ENCODE results near the gene ROGDI.

Gene ROGDI

DNA sequence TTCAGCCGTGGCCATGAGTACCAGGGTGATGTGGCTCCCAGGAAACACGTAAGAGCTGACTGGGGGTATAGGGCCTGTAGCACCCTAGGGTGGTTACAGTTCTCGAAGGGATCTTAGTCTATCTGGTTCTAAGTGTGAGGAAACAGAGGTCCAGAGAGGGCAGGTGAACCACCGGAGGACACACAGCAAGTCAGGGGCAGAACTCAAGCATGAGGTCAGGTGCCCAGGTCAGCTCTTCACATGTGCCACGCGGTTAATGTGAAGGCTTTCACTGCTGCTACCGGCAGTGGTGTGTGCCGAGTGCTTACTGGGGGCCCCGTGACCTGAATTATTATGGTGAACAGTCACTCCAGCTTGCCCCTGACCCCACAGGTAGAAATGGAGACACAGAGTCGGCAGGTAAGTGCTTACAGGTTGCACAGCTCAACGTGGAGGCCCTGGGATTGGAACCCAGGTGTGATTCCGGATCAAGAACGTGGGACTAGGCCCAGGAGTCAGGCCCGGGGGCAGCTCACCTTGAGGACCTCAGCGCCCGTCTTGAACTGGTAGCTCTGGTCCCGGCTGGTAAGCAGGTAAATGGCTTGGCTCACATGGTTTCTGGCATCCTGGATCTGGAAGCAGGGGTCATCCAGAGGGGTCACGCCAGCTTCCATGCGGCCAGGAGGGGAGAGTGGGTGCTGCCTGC, 3.1 kb downstream of the ROGDI start:
- no peaks in the 10 kb centered on the region for H3K27me3 ChIP-seq (replicated peaks; ENCODE audit: control insufficient read depth, insufficient read depth, low read length)
- peaks cover 1% of the 10 kb centered on the region; the same call in 1 of the 2 replicates for H3K36me3 ChIP-seq (ENCODE audit: control insufficient read depth, insufficient read depth, low read length)
- no peak for DNase-seq (ENCODE audit: extremely low read depth, insufficient read length)
- H3K4me3 ChIP-seq (replicated peaks; ENCODE audit: low read depth, low read length): no peak overlapping the region
- TF ChIP-seq, protein P1, sequence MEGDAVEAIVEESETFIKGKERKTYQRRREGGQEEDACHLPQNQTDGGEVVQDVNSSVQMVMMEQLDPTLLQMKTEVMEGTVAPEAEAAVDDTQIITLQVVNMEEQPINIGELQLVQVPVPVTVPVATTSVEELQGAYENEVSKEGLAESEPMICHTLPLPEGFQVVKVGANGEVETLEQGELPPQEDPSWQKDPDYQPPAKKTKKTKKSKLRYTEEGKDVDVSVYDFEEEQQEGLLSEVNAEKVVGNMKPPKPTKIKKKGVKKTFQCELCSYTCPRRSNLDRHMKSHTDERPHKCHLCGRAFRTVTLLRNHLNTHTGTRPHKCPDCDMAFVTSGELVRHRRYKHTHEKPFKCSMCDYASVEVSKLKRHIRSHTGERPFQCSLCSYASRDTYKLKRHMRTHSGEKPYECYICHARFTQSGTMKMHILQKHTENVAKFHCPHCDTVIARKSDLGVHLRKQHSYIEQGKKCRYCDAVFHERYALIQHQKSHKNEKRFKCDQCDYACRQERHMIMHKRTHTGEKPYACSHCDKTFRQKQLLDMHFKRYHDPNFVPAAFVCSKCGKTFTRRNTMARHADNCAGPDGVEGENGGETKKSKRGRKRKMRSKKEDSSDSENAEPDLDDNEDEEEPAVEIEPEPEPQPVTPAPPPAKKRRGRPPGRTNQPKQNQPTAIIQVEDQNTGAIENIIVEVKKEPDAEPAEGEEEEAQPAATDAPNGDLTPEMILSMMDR (IDR thresholded peaks at IDR 0.05; ENCODE audit: insufficient read depth, low read length, poor library complexity, severe bottlenecking): no peak

GRCh38 chr16:4798456-4798855, 4.0 kb downstream of the ROGDI start:
- H3K36me3 ChIP-seq (ENCODE audit: control insufficient read depth, insufficient read depth, low read length): no peaks in the 10 kb centered on the region; the same call in 1 of the 2 replicates
- DNase-seq (ENCODE audit: extremely low read depth, insufficient read length): no peak
- no peaks in the 10 kb centered on the region for H3K27me3 ChIP-seq (replicated peaks; ENCODE audit: control insufficient read depth, insufficient read depth, low read length)
- TF ChIP-seq, protein P1 (IDR thresholded peaks at IDR 0.05; ENCODE audit: insufficient read depth, low read length, poor library complexity, severe bottlenecking): no peak
- H3K4me3 ChIP-seq (replicated peaks; ENCODE audit: low read depth, low read length): no peak overlapping the region

- no peak for DNase-seq (ENCODE audit: extremely low read depth, insufficient read length)
- Histone ChIP-seq H3K27me3 (replicated peaks; ENCODE audit: control insufficient read depth, insufficient read depth, low read length) (no peaks in the 10 kb centered on the region), H3K36me3 (ENCODE audit: control insufficient read depth, insufficient read depth, low read length) (no peaks in the 10 kb centered on the region; the same call in 1 of the 2 replicates), H3K4me3 (replicated peaks; ENCODE audit: low read depth, low read length) (no peak overlapping the region)
- TF ChIP-seq, protein P1 (IDR thresholded peaks at IDR 0.05; ENCODE audit: insufficient read depth, low read length, poor library complexity, severe bottlenecking): no peak
Measured at GRCh38 chr16:4797805-4798252, 4.6 kb downstream of the ROGDI start.

DNA sequence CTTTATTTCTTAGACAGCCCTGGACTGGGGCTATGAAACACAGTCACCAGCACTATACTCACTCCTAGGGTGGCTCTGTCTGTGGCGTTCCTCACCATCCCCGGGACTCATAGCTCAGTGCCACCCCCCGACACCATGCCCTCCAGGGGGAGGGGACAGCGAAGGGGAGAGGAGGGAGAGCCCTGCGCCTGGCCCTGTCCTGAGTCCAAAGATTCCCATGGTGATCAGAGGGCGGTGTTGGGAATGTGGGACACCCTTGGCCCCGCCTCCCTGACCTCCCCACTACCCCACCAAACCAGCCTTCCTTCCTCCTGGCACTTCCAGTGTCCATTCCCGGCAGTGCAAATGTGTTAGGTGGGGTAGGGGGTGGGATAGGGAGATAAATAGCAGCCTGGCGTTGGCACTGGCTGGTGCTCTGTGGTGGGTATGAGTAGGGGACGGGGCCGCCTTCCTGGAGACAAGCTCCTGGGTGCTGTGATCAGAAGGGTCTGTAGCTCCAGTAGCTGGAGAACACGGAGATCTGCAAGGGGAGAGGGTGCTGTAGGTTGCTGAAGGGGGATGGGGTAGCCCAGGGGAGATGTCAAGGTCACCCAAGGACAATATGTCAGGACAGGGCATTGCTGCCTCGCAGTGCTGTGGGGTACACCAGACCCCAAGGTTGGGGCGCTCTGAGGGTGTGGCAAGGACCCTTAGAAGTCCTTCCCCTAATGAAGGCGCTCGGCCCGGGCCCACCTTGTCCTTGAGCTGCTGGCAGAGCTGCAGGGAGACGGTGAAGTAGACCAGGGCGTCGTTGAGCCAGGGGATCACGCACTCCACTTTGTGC, 5.2 kb downstream of the ROGDI start:
- H3K36me3 ChIP-seq (ENCODE audit: control insufficient read depth, insufficient read depth, low read length): no peaks in the 10 kb centered on the region; the same call in 1 of the 2 replicates
- TF ChIP-seq, protein P1 (IDR thresholded peaks at IDR 0.05; ENCODE audit: insufficient read depth, low read length, poor library complexity, severe bottlenecking): no peak
- H3K27me3 ChIP-seq (replicated peaks; ENCODE audit: control insufficient read depth, insufficient read depth, low read length): no peaks in the 10 kb centered on the region
- no peak for DNase-seq (ENCODE audit: extremely low read depth, insufficient read length)
- H3K4me3 ChIP-seq (replicated peaks; ENCODE audit: low read depth, low read length): no peak overlapping the region

GRCh38 chr16:4795828-4796572, 6.4 kb downstream of the ROGDI start:
- no peak for DNase-seq (ENCODE audit: extremely low read depth, insufficient read length)
- Histone ChIP-seq H3K4me3 (replicated peaks; ENCODE audit: low read depth, low read length) (no peak overlapping the region), H3K36me3 (ENCODE audit: control insufficient read depth, insufficient read depth, low read length) (no peaks in the 10 kb centered on the region; the same call in 1 of the 2 replicates), H3K27me3 (replicated peaks; ENCODE audit: control insufficient read depth, insufficient read depth, low read length) (no peaks in the 10 kb centered on the region)
- TF ChIP-seq, protein P1 (IDR thresholded peaks at IDR 0.05; ENCODE audit: insufficient read depth, low read length, poor library complexity, severe bottlenecking): no peak
